SK-N-SH treated with all-trans-retinoic acid at 6 μM for 48 hours (cell line): ENCODE data around the gene KRT78.

Source experiments
- ATAC-seq: fragments of 200-7000 bp; cut with Tn5 transposase; 3 replicates; pipeline ENCODE4 v1.9.1; 2020; ENCODE audit warnings: mild to moderate bottlenecking, moderate library complexity
- ARNTL ChIP-seq: fragments of 450-650 bp; formaldehyde crosslinking; IDR thresholded peaks from 2 replicates; pipeline ENCODE4 v1.5.0; 2020; ENCODE audit warnings: low read depth, mild to moderate bottlenecking, moderate library complexity, borderline replicate concordance
- BACH2 ChIP-seq: fragments of 250-450 bp; sonication (Bioruptor Pico); IDR thresholded peaks from 2 replicates; pipeline ENCODE4 v1.9.0; 2021; ENCODE audit warnings: mild to moderate bottlenecking, borderline replicate concordance
- ISL1 ChIP-seq: fragments of 250-450 bp; sonication (Bioruptor Pico); IDR thresholded peaks from 2 replicates; pipeline ENCODE4 v2.1.2; 2022; ENCODE audit warnings: mild to moderate bottlenecking, moderate library complexity
- PPARA ChIP-seq: fragments of 250-450 bp; sonication (Bioruptor Pico); IDR thresholded peaks from 2 replicates; pipeline ENCODE4 v1.5.0; 2020; ENCODE audit warnings: mild to moderate bottlenecking, borderline replicate concordance
- RARB ChIP-seq: fragments of 250-450 bp; sonication (Bioruptor Pico); IDR thresholded peaks from 2 replicates; pipeline ENCODE4 v1.8.0; 2021; ENCODE audit warnings: mild to moderate bottlenecking, moderate library complexity
- SNAI2 ChIP-seq: fragments of 250-450 bp; sonication (Bioruptor Pico); IDR thresholded peaks from 2 replicates; pipeline ENCODE4 v1.5.0; 2020; ENCODE audit warnings: mild to moderate bottlenecking, moderate library complexity
- TCF4 ChIP-seq: fragments of 250-450 bp; sonication (Bioruptor Pico); IDR thresholded peaks from 2 replicates; pipeline ENCODE4 v1.8.0; 2021; ENCODE audit warnings: mild to moderate bottlenecking, moderate library complexity, borderline replicate concordance
- TOX ChIP-seq: fragments of 250-450 bp; sonication (Bioruptor Pico); IDR thresholded peaks from 2 replicates; pipeline ENCODE4 v1.8.0; 2021; ENCODE audit warnings: mild to moderate bottlenecking, moderate library complexity, borderline replicate concordance
- ZC3H10 ChIP-seq: fragments of 250-450 bp; sonication (Bioruptor Pico); IDR thresholded peaks from 2 replicates; pipeline ENCODE4 v1.5.1; 2021; ENCODE audit warnings: mild to moderate bottlenecking, moderate library complexity
- ZFP3 ChIP-seq: fragments of 250-450 bp; sonication (Bioruptor Pico); IDR thresholded peaks from 2 replicates; pipeline ENCODE4 v1.5.0; 2020; ENCODE audit warnings: mild to moderate bottlenecking, moderate library complexity
- ZNF70 ChIP-seq: fragments of 450-650 bp; formaldehyde crosslinking; IDR thresholded peaks from 2 replicates; pipeline ENCODE4 v1.5.0; 2020; ENCODE audit warnings: mild to moderate bottlenecking, moderate library complexity
- ZNF8 ChIP-seq: fragments of 450-650 bp; formaldehyde crosslinking; IDR thresholded peaks from 2 replicates; pipeline ENCODE4 v1.5.0; 2020; ENCODE audit warnings: mild to moderate bottlenecking, moderate library complexity
- TF ChIP-seq, protein P1 (sequence below): fragments of 250-450 bp; sonication (Bioruptor Pico); IDR thresholded peaks from 2 replicates; pipeline ENCODE4 v1.5.1; 2020; ENCODE audit warnings: low read depth, mild to moderate bottlenecking, moderate library complexity
- TF ChIP-seq, protein P2 (sequence below): fragments of 250-450 bp; sonication (Bioruptor Pico); IDR thresholded peaks from 2 replicates; pipeline ENCODE4 v1.5.0; 2020; ENCODE audit warnings: mild to moderate bottlenecking, moderate library complexity
- TF ChIP-seq, protein P3 (sequence below): fragments of 250-450 bp; sonication (Bioruptor Pico); IDR thresholded peaks from 2 replicates; pipeline ENCODE4 v1.8.0; 2021; ENCODE audit warnings: low read depth, mild to moderate bottlenecking, moderate library complexity, borderline replicate concordance
- TF ChIP-seq, protein P4 (sequence below): fragments of 250-450 bp; sonication (Bioruptor Pico); IDR thresholded peaks from 2 replicates; pipeline ENCODE4 v1.5.1; 2021; ENCODE audit warnings: mild to moderate bottlenecking, moderate library complexity

Gene KRT78

DNA sequence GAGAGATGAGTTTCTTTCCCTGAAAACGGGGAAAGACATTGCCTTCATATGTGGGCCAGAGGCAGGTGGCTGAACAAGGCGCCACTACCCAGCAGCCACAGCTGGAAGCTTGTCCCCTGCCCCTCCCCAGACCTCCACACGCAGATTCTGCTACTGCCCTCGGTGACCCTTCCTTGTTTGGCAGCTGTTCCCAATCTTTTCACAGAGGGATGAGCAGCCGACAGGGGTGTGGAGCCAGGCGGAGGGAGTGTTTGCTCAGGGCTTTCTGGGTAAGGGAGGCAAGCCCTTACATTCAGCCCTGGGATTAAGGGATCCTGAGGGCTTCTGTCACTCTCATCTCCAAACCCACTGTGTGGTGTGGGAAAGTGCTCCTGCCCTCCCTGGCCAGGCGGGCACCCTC, 30.4 kb downstream of the KRT78 start:
- TF ChIP-seq ISL1 (CRISPR knock-in tag) (no peak), BACH2 (CRISPR knock-in tag) (no peak), ZFP3 (no peak), PPARA (CRISPR knock-in tag) (no peak), ZNF70 (CRISPR knock-in tag) (no peak), TOX (CRISPR knock-in tag) (no peak), ZNF8 (CRISPR knock-in tag) (no peak)
- ATAC-seq, result no peak

DNA sequence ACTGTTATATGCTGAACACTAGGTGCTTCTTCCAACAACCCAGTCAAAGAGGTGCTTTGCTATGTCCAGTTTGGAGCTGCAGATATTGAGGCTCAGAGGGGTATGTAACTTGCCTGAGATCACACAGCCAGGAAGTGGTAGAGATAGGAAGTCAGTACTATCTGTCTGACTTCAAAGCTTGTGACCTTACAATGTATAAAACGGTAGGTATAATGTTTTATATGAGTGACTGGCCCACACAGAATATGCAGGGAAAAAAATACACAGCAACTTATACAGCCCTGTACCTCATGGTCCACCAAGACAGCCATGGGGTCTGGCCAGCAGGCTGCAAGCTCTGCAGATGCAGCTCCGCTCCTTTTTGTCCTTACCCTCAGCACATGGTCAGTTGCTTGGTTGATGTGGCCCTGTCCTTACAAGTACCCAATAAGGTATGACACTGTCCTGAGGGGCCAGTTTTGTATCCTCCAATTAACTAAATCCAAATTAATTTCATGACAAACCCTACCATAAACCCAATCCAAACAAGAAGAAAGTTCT, 31.0 kb downstream of the KRT78 start:
- ATAC-seq, result no peak
- TF ChIP-seq TOX (CRISPR knock-in tag) (no peak), PPARA (CRISPR knock-in tag) (no peak), RARB (no peak), SNAI2 (CRISPR knock-in tag) (no peak), ZNF70 (CRISPR knock-in tag) (no peak), ARNTL (no peak)
- TF ChIP-seq, protein P1, sequence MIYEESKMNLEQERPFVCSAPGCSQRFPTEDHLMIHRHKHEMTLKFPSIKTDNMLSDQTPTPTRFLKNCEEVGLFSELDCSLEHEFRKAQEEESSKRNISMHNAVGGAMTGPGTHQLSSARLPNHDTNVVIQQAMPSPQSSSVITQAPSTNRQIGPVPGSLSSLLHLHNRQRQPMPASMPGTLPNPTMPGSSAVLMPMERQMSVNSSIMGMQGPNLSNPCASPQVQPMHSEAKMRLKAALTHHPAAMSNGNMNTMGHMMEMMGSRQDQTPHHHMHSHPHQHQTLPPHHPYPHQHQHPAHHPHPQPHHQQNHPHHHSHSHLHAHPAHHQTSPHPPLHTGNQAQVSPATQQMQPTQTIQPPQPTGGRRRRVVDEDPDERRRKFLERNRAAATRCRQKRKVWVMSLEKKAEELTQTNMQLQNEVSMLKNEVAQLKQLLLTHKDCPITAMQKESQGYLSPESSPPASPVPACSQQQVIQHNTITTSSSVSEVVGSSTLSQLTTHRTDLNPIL (CRISPR knock-in tag), result no peak
- TF ChIP-seq, protein P2, sequence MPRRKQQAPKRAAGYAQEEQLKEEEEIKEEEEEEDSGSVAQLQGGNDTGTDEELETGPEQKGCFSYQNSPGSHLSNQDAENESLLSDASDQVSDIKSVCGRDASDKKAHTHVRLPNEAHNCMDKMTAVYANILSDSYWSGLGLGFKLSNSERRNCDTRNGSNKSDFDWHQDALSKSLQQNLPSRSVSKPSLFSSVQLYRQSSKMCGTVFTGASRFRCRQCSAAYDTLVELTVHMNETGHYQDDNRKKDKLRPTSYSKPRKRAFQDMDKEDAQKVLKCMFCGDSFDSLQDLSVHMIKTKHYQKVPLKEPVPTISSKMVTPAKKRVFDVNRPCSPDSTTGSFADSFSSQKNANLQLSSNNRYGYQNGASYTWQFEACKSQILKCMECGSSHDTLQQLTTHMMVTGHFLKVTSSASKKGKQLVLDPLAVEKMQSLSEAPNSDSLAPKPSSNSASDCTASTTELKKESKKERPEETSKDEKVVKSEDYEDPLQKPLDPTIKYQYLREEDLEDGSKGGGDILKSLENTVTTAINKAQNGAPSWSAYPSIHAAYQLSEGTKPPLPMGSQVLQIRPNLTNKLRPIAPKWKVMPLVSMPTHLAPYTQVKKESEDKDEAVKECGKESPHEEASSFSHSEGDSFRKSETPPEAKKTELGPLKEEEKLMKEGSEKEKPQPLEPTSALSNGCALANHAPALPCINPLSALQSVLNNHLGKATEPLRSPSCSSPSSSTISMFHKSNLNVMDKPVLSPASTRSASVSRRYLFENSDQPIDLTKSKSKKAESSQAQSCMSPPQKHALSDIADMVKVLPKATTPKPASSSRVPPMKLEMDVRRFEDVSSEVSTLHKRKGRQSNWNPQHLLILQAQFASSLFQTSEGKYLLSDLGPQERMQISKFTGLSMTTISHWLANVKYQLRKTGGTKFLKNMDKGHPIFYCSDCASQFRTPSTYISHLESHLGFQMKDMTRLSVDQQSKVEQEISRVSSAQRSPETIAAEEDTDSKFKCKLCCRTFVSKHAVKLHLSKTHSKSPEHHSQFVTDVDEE (CRISPR knock-in tag), result no peak

DNA sequence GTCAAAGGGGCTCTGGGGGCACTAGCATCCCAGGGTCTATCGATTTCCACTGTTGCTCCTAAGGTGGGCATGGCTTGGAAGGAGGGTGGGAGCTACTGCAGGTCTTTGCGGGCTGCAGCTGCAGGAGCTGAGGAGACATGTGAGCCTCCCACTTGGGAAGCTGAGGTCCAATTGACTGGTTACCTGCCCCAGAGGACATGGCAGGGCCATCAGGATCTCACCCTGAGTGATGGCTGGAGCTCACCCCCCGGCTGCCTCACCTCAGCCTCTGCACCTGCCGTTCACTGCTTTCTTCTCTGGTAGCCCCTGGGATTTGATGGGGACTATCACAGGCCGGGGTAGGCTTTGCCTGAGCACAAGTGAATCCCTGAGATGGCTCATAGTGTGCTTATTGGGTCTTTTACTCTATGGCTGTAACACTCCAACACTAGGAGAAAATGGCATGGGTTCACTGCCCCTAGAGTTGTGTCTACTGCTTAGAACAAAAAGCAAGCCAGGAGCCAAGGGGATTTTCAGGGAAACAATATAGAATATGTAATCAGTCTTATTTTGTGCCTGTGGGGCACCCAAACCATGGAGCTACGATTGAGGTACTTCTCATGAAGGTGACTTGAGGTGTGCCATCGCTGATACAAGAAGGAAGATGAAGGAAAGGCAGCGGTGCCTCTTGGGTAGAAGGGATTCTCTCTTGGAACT, 31.6 kb downstream of the KRT78 start:
- ATAC-seq, result no peak
- TF ChIP-seq TCF4 (CRISPR knock-in tag) (no peak), PPARA (CRISPR knock-in tag) (no peak), ISL1 (CRISPR knock-in tag) (no peak), RARB (no peak), ZFP3 (no peak), ZC3H10 (CRISPR knock-in tag) (no peak), ZNF8 (CRISPR knock-in tag) (no peak), SNAI2 (CRISPR knock-in tag) (no peak)
- TF ChIP-seq, protein P3, sequence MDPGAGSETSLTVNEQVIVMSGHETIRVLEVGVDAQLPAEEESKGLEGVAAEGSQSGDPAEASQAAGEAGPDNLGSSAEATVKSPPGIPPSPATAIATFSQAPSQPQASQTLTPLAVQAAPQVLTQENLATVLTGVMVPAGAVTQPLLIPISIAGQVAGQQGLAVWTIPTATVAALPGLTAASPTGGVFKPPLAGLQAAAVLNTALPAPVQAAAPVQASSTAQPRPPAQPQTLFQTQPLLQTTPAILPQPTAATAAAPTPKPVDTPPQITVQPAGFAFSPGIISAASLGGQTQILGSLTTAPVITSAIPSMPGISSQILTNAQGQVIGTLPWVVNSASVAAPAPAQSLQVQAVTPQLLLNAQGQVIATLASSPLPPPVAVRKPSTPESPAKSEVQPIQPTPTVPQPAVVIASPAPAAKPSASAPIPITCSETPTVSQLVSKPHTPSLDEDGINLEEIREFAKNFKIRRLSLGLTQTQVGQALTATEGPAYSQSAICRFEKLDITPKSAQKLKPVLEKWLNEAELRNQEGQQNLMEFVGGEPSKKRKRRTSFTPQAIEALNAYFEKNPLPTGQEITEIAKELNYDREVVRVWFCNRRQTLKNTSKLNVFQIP (CRISPR knock-in tag), result no peak
- TF ChIP-seq, protein P4, sequence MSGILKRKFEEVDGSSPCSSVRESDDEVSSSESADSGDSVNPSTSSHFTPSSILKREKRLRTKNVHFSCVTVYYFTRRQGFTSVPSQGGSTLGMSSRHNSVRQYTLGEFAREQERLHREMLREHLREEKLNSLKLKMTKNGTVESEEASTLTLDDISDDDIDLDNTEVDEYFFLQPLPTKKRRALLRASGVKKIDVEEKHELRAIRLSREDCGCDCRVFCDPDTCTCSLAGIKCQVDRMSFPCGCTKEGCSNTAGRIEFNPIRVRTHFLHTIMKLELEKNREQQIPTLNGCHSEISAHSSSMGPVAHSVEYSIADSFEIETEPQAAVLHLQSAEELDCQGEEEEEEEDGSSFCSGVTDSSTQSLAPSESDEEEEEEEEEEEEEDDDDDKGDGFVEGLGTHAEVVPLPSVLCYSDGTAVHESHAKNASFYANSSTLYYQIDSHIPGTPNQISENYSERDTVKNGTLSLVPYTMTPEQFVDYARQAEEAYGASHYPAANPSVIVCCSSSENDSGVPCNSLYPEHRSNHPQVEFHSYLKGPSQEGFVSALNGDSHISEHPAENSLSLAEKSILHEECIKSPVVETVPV (CRISPR knock-in tag), result no peak
- TF ChIP-seq, protein P1 (CRISPR knock-in tag), result no peak
